Measurements from ENCODE around the gene PLEKHM2. TPM values are rescaled to one million over a fixed set of nuclear protein-coding genes. Genes with fewer than 3 reads are reported as not detected.
"Not testable (repeated sequence)": the region's sequence is repeated elsewhere in the genome, so short reads cannot be mapped to it uniquely, and the experiment has no call there.

Gene PLEKHM2
- total RNA-seq = 10 to 100 TPM; 54.8 to 72.8 TPM
- total RNA-seq = 88.9 to 94.8 reads per million in 2 donors

GRCh38 chr1:15684042-15684461 is at the start of gene PLEKHM2:
Gene PLEKHM2 (plus strand): TSS chr1:15684320. CDS start chr1:15684559, 239 bp downstream.
- DNase-seq (peak; percentile 28 to 47 (median 38)), ATAC-seq (peak; percentile 82)
- Mint-ChIP-seq H3K27ac (peak within 1 kb of the TSS; percentile 87), H3K27me3 (no peaks in the 10 kb centered on the region), H3K4me1 (peaks cover 28% of the 10 kb centered on the region), H3K4me3 (peak within 1 kb of the TSS; percentile 91), H3K36me3 (ENCODE audit: low read depth) (no peaks in the 10 kb centered on the region)
- no peaks in the 10 kb centered on the region for H3K9me3 ChIP-seq (ENCODE audit: control insufficient read depth, low read length, poor library complexity, severe bottlenecking)

GRCh38 chr1:15636436-15636835 is 47.7 kb upstream of the PLEKHM2 start:
- Mint-ChIP-seq H3K36me3 (ENCODE audit: low read depth) (peaks cover 10% of the 10 kb centered on the region), H3K27me3 (no peaks in the 10 kb centered on the region), H3K4me3 (no peak overlapping the region), H3K4me1 (peaks cover 5% of the 10 kb centered on the region), H3K27ac (no peak overlapping the region)
- no peaks in the 10 kb centered on the region for H3K9me3 ChIP-seq (ENCODE audit: control insufficient read depth, low read length, poor library complexity, severe bottlenecking)
- ATAC-seq (no peak), DNase-seq (no peak)

GRCh38 chr1:15637826-15638225 is 46.3 kb upstream of the PLEKHM2 start:
- no peak for ATAC-seq
- Mint-ChIP-seq H3K27me3 (no peaks in the 10 kb centered on the region), H3K4me3 (no peak overlapping the region), H3K36me3 (ENCODE audit: low read depth) (peaks cover 10% of the 10 kb centered on the region), H3K4me1 (peaks cover 8% of the 10 kb centered on the region), H3K27ac (no peak overlapping the region)
- DNase-seq = no peak
- no peaks in the 10 kb centered on the region for H3K9me3 ChIP-seq (ENCODE audit: control insufficient read depth, low read length, poor library complexity, severe bottlenecking)

GRCh38 chr1:15639262-15639661 is 44.9 kb upstream of the PLEKHM2 start:
- H3K36me3 Mint-ChIP-seq (ENCODE audit: low read depth) = peaks cover 12% of the 10 kb centered on the region
- H3K27ac Mint-ChIP-seq = no peak overlapping the region
- H3K4me3 Mint-ChIP-seq = no peak overlapping the region
- H3K27me3 Mint-ChIP-seq = no peaks in the 10 kb centered on the region
- ATAC-seq (no peak), DNase-seq (no peak)
- no peaks in the 10 kb centered on the region for H3K9me3 ChIP-seq (ENCODE audit: control insufficient read depth, low read length, poor library complexity, severe bottlenecking)
- H3K4me1 Mint-ChIP-seq = peaks cover 11% of the 10 kb centered on the region

- Mint-ChIP-seq H3K4me1 (peaks cover 11% of the 10 kb centered on the region), H3K36me3 (ENCODE audit: low read depth) (peaks cover 10% of the 10 kb centered on the region), H3K27ac (no peak overlapping the region), H3K27me3 (no peaks in the 10 kb centered on the region), H3K4me3 (no peak overlapping the region)
- H3K9me3 ChIP-seq (ENCODE audit: control insufficient read depth, low read length, poor library complexity, severe bottlenecking) = no peaks in the 10 kb centered on the region
- DNase-seq (no peak), ATAC-seq (no peak)
Observed at GRCh38 chr1:15639931-15640330, 44.2 kb upstream of the PLEKHM2 start.

- ATAC-seq (no peak), DNase-seq (no peak)
- H3K27me3 Mint-ChIP-seq = no peaks in the 10 kb centered on the region
- H3K9me3 ChIP-seq (ENCODE audit: control insufficient read depth, low read length, poor library complexity, severe bottlenecking) = no peaks in the 10 kb centered on the region
- H3K4me3 Mint-ChIP-seq = no peak overlapping the region
- H3K36me3 Mint-ChIP-seq (ENCODE audit: low read depth) = peaks cover 15% of the 10 kb centered on the region
- H3K27ac Mint-ChIP-seq = no peak overlapping the region
- H3K4me1 Mint-ChIP-seq = peaks cover 15% of the 10 kb centered on the region
Observed at GRCh38 chr1:15640667-15641066, 43.5 kb upstream of the PLEKHM2 start.

GRCh38 chr1:15649937-15650336 is 34.2 kb upstream of the PLEKHM2 start:
- no peak for DNase-seq
- H3K27ac Mint-ChIP-seq = no peak overlapping the region

GRCh38 chr1:15650433-15650832 is 33.7 kb upstream of the PLEKHM2 start:
- H3K36me3 Mint-ChIP-seq (ENCODE audit: low read depth) = peaks cover under 1% of the 10 kb centered on the region
- no peaks in the 10 kb centered on the region for H3K27me3 Mint-ChIP-seq

More at GRCh38 chr1:15649937-15650336, 34.2 kb upstream of the PLEKHM2 start:
- H3K36me3 Mint-ChIP-seq (ENCODE audit: low read depth) = peaks cover 5% of the 10 kb centered on the region
- no peak overlapping the region for H3K4me3 Mint-ChIP-seq
- peaks cover 12% of the 10 kb centered on the region for H3K4me1 Mint-ChIP-seq
- no peaks in the 10 kb centered on the region for H3K9me3 ChIP-seq (ENCODE audit: control insufficient read depth, low read length, poor library complexity, severe bottlenecking)
- H3K27me3 Mint-ChIP-seq = no peaks in the 10 kb centered on the region
- no peak for ATAC-seq

GRCh38 chr1:15652130-15652529 is 32.0 kb upstream of the PLEKHM2 start:
- DNase-seq; H3K27me3 Mint-ChIP-seq; H3K36me3 Mint-ChIP-seq (ENCODE audit: low read depth); H3K9me3 ChIP-seq (ENCODE audit: control insufficient read depth, low read length, poor library complexity, severe bottlenecking); H3K4me1 Mint-ChIP-seq; ATAC-seq; H3K4me3 Mint-ChIP-seq; H3K27ac Mint-ChIP-seq: not testable (repeated sequence)

More at GRCh38 chr1:15650433-15650832, 33.7 kb upstream of the PLEKHM2 start:
- no peak overlapping the region for H3K4me3 Mint-ChIP-seq
- H3K9me3 ChIP-seq (ENCODE audit: control insufficient read depth, low read length, poor library complexity, severe bottlenecking) = no peaks in the 10 kb centered on the region
- no peak for ATAC-seq
- DNase-seq = no peak
- peaks cover 7% of the 10 kb centered on the region for H3K4me1 Mint-ChIP-seq
- no peak overlapping the region for H3K27ac Mint-ChIP-seq

- no peaks in the 10 kb centered on the region for H3K27me3 Mint-ChIP-seq
Observed at GRCh38 chr1:15654091-15654690, 29.9 kb upstream of the PLEKHM2 start.

GRCh38 chr1:15656464-15656863 is 27.7 kb upstream of the PLEKHM2 start:
- DNase-seq = no peak
- Mint-ChIP-seq H3K27ac (no peak overlapping the region), H3K4me1 (no peaks in the 10 kb centered on the region), H3K36me3 (ENCODE audit: low read depth) (no peaks in the 10 kb centered on the region), H3K4me3 (no peak overlapping the region), H3K27me3 (no peaks in the 10 kb centered on the region)
- no peak for ATAC-seq
- H3K9me3 ChIP-seq (ENCODE audit: control insufficient read depth, low read length, poor library complexity, severe bottlenecking) = no peaks in the 10 kb centered on the region

More at GRCh38 chr1:15654091-15654690, 29.9 kb upstream of the PLEKHM2 start:
- no peaks in the 10 kb centered on the region for H3K36me3 Mint-ChIP-seq (ENCODE audit: low read depth)
- no peaks in the 10 kb centered on the region for H3K9me3 ChIP-seq (ENCODE audit: control insufficient read depth, low read length, poor library complexity, severe bottlenecking)
- no peaks in the 10 kb centered on the region for H3K4me1 Mint-ChIP-seq
- no peak overlapping the region for H3K4me3 Mint-ChIP-seq
- DNase-seq (no peak), ATAC-seq (no peak)
- H3K27ac Mint-ChIP-seq = no peak overlapping the region

- no peaks in the 10 kb centered on the region for H3K9me3 ChIP-seq (ENCODE audit: control insufficient read depth, low read length, poor library complexity, severe bottlenecking)
- Mint-ChIP-seq H3K36me3 (ENCODE audit: low read depth) (peaks cover 3% of the 10 kb centered on the region), H3K27ac (no peak overlapping the region), H3K4me1 (peaks cover under 1% of the 10 kb centered on the region), H3K4me3 (no peak overlapping the region), H3K27me3 (no peaks in the 10 kb centered on the region)
- ATAC-seq = no peak
- no peak for DNase-seq
Observed at GRCh38 chr1:15657021-15657420, 27.1 kb upstream of the PLEKHM2 start.

GRCh38 chr1:15660151-15660550 is 24.0 kb upstream of the PLEKHM2 start:
- H3K9me3 ChIP-seq (ENCODE audit: control insufficient read depth, low read length, poor library complexity, severe bottlenecking) = no peaks in the 10 kb centered on the region
- peaks cover 5% of the 10 kb centered on the region for H3K36me3 Mint-ChIP-seq (ENCODE audit: low read depth)
- no peak overlapping the region for H3K27ac Mint-ChIP-seq
- peaks cover 3% of the 10 kb centered on the region for H3K4me1 Mint-ChIP-seq
- no peak for DNase-seq
- no peaks in the 10 kb centered on the region for H3K27me3 Mint-ChIP-seq
- ATAC-seq = no peak
- no peak overlapping the region for H3K4me3 Mint-ChIP-seq

GRCh38 chr1:15662477-15662876 is 21.6 kb upstream of the PLEKHM2 start:
- DNase-seq (no peak), ATAC-seq (no peak)
- H3K36me3 Mint-ChIP-seq (ENCODE audit: low read depth) = peaks cover 5% of the 10 kb centered on the region
- H3K4me3 Mint-ChIP-seq = no peak overlapping the region
- H3K27ac Mint-ChIP-seq = no peak overlapping the region
- no peaks in the 10 kb centered on the region for H3K27me3 Mint-ChIP-seq
- peaks cover 3% of the 10 kb centered on the region for H3K4me1 Mint-ChIP-seq
- H3K9me3 ChIP-seq (ENCODE audit: control insufficient read depth, low read length, poor library complexity, severe bottlenecking) = no peaks in the 10 kb centered on the region

Measured in T-helper 17 cell (primary cell).